ENCODE results near the gene HPGD. TPM values are rescaled to one million over a fixed set of nuclear protein-coding genes. Genes with fewer than 3 reads are reported as not detected.

The HPGD gene
- polyA plus RNA-seq, 1 of the 3 experiments (the other 2 are of a cell fraction), result not detected

DNA sequence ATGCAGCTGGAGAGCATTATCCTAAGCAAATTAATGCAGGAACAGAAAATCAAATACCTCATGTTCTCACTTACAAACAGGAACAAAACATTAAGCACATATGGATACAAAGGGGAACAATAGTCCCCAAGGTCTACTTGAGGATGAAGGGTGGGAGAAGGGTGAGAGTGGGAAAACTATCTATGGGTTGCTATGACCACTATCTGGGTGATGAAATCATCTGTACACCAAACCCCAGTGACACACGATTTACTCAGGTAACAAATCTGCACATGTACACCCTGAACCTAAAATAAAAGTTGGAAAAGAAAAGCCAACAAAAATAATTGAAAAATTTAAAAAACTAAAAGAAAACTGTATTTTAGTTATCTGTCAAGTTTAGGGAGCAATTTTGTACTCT lies 5.9 kb downstream of the HPGD start:
- Histone ChIP-seq H3K4me3 (ENCODE audit: low read depth in 2 of 2, low read length in 1 of 2) (no peak overlapping the region), H3K4me2 (no peak overlapping the region), H4K20me1 (ENCODE audit: insufficient read depth) (no peaks in the 10 kb centered on the region), H3K27me3 (ENCODE audit: insufficient read depth) (peaks cover 6% of the 10 kb centered on the region; the same call in 1 of the 2 replicates), H3F3A (replicated peaks; ENCODE audit: insufficient read depth) (no peaks in the 10 kb centered on the region), H3K9me3 (no peaks in the 10 kb centered on the region; the same call in 1 of the 2 replicates), H2AFZ (ENCODE audit: low read depth) (no peak overlapping the region), H3K4me1 (ENCODE audit: control insufficient read depth in 1 of 2, insufficient read depth in 2 of 2, low read depth in 1 of 2, low read length in 1 of 2) (no peaks in the 10 kb centered on the region), H3K79me2 (ENCODE audit: insufficient read depth) (no peaks in the 10 kb centered on the region), H3K36me3 (replicated peaks in 1 of 2; ENCODE audit: control insufficient read depth in 1 of 2, insufficient read depth in 2 of 2, low read length in 1 of 2) (no peaks in the 10 kb centered on the region), H3K27ac (ENCODE audit: low read depth in 2 of 2, low read length in 1 of 2) (no peak overlapping the region), H3K9ac (no peak overlapping the region), H3K9me2 (no peaks in the 10 kb centered on the region)
- WGBS (ENCODE audit: low lambda C conversion rate), result 18% methylated on average over 1 of the region's 1 CpG
- DNase-seq, result no peak
- ChIA-PET CTCF (no interaction called here), POLR2A (no interaction called here)
- no peak for TF ChIP-seq TAF1 (IDR thresholded peaks at IDR 0.05; ENCODE audit: borderline replicate concordance, low read depth, low read length)
- no peak for TF ChIP-seq GATA2 (CRISPR knock-in tag; IDR thresholded peaks at IDR 0.05)
- TF ChIP-seq TCF12 (IDR thresholded peaks at IDR 0.05), result no peak
- TF ChIP-seq, protein P1, sequence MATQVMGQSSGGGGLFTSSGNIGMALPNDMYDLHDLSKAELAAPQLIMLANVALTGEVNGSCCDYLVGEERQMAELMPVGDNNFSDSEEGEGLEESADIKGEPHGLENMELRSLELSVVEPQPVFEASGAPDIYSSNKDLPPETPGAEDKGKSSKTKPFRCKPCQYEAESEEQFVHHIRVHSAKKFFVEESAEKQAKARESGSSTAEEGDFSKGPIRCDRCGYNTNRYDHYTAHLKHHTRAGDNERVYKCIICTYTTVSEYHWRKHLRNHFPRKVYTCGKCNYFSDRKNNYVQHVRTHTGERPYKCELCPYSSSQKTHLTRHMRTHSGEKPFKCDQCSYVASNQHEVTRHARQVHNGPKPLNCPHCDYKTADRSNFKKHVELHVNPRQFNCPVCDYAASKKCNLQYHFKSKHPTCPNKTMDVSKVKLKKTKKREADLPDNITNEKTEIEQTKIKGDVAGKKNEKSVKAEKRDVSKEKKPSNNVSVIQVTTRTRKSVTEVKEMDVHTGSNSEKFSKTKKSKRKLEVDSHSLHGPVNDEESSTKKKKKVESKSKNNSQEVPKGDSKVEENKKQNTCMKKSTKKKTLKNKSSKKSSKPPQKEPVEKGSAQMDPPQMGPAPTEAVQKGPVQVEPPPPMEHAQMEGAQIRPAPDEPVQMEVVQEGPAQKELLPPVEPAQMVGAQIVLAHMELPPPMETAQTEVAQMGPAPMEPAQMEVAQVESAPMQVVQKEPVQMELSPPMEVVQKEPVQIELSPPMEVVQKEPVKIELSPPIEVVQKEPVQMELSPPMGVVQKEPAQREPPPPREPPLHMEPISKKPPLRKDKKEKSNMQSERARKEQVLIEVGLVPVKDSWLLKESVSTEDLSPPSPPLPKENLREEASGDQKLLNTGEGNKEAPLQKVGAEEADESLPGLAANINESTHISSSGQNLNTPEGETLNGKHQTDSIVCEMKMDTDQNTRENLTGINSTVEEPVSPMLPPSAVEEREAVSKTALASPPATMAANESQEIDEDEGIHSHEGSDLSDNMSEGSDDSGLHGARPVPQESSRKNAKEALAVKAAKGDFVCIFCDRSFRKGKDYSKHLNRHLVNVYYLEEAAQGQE (IDR thresholded peaks at IDR 0.05; ENCODE audit: low read depth, low read length), result no peak
- TF ChIP-seq, protein P2, sequence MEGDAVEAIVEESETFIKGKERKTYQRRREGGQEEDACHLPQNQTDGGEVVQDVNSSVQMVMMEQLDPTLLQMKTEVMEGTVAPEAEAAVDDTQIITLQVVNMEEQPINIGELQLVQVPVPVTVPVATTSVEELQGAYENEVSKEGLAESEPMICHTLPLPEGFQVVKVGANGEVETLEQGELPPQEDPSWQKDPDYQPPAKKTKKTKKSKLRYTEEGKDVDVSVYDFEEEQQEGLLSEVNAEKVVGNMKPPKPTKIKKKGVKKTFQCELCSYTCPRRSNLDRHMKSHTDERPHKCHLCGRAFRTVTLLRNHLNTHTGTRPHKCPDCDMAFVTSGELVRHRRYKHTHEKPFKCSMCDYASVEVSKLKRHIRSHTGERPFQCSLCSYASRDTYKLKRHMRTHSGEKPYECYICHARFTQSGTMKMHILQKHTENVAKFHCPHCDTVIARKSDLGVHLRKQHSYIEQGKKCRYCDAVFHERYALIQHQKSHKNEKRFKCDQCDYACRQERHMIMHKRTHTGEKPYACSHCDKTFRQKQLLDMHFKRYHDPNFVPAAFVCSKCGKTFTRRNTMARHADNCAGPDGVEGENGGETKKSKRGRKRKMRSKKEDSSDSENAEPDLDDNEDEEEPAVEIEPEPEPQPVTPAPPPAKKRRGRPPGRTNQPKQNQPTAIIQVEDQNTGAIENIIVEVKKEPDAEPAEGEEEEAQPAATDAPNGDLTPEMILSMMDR (IDR thresholded peaks at IDR 0.05), result no peak
- TF ChIP-seq RCOR1 (IDR thresholded peaks at IDR 0.05; ENCODE audit: low read length), result no peak
- no peak for TF ChIP-seq POLR2AphosphoS5 (IDR thresholded peaks at IDR 0.05; ENCODE audit: low read depth, low read length)
- no peak for TF ChIP-seq TEAD4 (IDR thresholded peaks at IDR 0.05; ENCODE audit: borderline replicate concordance, insufficient read depth)
- TF ChIP-seq, protein P3, sequence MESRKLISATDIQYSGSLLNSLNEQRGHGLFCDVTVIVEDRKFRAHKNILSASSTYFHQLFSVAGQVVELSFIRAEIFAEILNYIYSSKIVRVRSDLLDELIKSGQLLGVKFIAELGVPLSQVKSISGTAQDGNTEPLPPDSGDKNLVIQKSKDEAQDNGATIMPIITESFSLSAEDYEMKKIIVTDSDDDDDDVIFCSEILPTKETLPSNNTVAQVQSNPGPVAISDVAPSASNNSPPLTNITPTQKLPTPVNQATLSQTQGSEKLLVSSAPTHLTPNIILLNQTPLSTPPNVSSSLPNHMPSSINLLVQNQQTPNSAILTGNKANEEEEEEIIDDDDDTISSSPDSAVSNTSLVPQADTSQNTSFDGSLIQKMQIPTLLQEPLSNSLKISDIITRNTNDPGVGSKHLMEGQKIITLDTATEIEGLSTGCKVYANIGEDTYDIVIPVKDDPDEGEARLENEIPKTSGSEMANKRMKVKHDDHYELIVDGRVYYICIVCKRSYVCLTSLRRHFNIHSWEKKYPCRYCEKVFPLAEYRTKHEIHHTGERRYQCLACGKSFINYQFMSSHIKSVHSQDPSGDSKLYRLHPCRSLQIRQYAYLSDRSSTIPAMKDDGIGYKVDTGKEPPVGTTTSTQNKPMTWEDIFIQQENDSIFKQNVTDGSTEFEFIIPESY (IDR thresholded peaks at IDR 0.05; ENCODE audit: borderline replicate concordance, low read depth), result no peak
- TF ChIP-seq, protein P4, sequence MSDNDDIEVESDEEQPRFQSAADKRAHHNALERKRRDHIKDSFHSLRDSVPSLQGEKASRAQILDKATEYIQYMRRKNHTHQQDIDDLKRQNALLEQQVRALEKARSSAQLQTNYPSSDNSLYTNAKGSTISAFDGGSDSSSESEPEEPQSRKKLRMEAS (IDR thresholded peaks at IDR 0.05; ENCODE audit: low read depth), result no peak
- TF ChIP-seq GABPA (IDR thresholded peaks at IDR 0.05; ENCODE audit: low read depth), result no peak

All from SK-N-SH (cell line).